GM03348 (cell line): ENCODE data around the gene OR7A10.

Experiments used
- DNase-seq: peaks from one replicate; pipeline ENCODE4 v3.0.0; 2012; ENCODE audit warnings: low spot score

OR7A10 gene

GRCh38 chr19:14848822-14849221 lies at the start of gene OR7A10:
Gene OR7A10, minus strand, starts transcription at chr19:14848922. Its CDS starts 7,045 bp downstream, at chr19:14841877.
- DNase-seq: no peak

DNA sequence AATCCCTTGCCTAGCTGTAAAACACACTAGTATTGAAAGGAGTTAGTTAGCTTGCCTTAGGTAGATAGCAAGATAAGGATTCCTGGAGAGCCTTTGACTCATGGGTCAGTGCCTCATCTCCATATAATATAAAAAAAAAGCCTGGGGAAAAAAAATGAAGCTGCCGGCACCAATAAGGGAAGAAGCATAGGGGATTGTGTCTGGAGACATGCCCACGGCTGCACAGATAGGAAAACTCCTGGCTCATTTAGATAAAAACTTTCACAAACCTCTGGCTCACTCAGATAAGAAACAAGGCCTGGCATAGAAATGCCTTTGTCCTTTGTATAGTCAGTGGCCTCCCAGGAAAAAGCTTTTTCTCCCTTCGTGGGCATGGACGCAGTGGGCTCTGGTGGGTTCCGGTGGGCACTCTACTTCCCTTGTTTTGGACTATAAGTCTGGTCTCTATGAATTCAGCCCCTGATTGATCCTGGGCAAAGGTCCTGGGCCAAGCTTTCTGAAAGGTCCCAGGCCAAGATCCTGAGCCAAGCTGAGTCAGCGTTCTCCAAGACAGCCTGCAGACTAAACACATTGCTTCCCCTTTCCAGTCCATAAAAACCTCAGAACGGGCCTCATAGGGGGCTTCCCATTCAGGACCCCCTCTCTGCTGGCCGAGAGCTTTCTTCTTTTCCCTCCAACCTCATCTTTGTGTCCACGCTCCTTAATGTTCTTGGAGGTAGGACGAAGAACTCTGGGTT lies 42.1 kb upstream of the OR7A10 start:
- DNase-seq: no peak

DNA sequence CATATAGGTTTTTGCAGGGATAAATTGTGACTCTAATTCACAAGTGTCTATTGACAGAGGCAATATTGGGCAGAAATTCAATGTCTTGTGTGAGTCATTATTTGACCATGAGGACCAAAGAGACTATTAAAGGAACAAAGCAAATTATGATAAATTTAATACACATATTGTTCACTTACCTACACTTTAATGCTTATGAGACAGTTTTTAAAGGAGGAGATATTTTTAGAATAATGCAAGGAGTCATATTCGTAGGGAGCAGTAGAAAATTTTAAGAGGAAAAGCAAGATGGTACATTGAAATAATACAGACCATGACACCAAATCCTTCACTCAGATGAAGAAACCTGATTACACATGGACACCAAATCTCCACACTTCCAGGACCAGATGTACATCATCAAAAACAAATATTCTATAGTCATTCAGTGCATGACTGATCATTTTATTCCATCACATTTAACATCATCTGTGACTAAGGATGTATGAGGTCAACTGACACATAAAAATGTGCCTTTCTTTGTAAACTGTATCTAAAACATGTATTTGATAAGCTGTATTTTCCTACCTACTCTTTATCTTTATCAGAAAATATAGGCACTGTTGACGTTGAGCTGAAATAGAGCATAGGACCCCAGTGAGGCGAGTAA lies 41.4 kb upstream of the OR7A10 start:
- no peak for DNase-seq

- no peak for DNase-seq
Measured at GRCh38 chr19:14886032-14886431, 37.3 kb upstream of the OR7A10 start, which contains the start of gene OR7A17. Gene OR7A17, minus strand, starts transcription at chr19:14886132. Its CDS starts 4,777 bp downstream, at chr19:14881355.

DNA sequence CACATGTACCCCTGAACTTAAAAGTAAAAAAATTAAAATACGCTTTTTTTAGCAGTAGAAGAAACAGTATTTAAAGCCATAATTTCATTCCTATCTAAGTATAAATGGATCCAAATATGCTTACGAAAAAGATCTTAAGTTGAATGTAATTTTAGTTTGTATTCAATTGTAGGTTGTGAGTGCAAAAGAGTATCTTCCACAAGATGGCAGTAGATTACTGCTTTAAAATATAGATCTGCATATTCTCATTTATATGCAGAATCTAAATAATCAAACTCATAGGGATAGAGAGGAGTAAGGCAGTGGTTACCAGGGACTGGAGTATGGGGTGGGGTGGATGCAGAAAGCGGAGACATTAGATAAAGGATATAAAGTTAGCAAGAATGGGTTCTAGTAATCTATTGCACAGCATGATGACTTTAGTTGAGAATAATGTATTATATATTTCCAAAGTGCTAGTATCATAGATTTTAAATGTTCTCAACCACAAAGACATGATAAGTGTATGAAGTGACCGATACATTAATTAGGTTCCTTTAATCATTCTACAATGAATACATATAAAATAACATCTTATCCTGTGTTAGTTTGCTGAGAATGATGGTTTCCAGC lies 23.0 kb upstream of the OR7A10 start:
- peak; percentile 51 for DNase-seq

- no peak for DNase-seq
Measured at GRCh38 chr19:14868497-14868896, 19.8 kb upstream of the OR7A10 start.

GRCh38 chr19:14843578-14843977 lies 5.1 kb downstream of the OR7A10 start:
- DNase-seq: no peak

- DNase-seq: no peak
Measured at GRCh38 chr19:14843169-14843568, 5.6 kb downstream of the OR7A10 start.

- DNase-seq: no peak
Measured at GRCh38 chr19:14840206-14840605, 8.5 kb downstream of the OR7A10 start.

- DNase-seq: no peak
Measured at GRCh38 chr19:14837391-14837790, 11.3 kb downstream of the OR7A10 start.

- DNase-seq: no peak
Measured at GRCh38 chr19:14835011-14835410, 13.7 kb downstream of the OR7A10 start, which contains the start of the genes OR7A5 and OR7C1. Gene OR7A5, minus strand, starts transcription at chr19:14835185. Its CDS starts 6,944 bp downstream, at chr19:14828241. Gene OR7C1, minus strand, starts transcription at chr19:14835185. Its CDS starts 35,049 bp downstream, at chr19:14800136.

- no peak for DNase-seq
Measured at GRCh38 chr19:14830702-14831101, 18.0 kb downstream of the OR7A10 start.

- no peak for DNase-seq
Measured at GRCh38 chr19:14826006-14826405, 22.7 kb downstream of the OR7A10 start.

- no peak for DNase-seq
Measured at GRCh38 chr19:14821937-14822336, 26.8 kb downstream of the OR7A10 start.

DNA sequence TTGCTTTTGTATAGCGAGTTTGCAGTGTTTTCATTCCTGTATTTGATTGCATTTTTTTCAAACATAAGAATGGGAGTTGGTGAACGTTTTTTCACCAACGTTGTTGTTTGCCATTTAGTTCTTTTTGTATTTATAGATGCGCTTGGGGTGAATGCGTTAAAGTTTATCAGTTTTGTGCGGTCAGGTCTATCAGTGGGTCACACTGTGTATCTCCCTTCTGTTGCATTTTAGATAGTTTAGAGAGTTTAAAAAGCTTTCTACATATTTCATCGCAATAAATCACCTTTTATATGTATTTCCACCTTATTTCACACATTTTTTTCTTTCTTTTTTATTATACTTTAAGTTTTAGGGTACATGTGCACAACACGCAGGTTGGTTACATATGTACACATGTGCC lies 30.1 kb downstream of the OR7A10 start:
- no peak for DNase-seq

DNA sequence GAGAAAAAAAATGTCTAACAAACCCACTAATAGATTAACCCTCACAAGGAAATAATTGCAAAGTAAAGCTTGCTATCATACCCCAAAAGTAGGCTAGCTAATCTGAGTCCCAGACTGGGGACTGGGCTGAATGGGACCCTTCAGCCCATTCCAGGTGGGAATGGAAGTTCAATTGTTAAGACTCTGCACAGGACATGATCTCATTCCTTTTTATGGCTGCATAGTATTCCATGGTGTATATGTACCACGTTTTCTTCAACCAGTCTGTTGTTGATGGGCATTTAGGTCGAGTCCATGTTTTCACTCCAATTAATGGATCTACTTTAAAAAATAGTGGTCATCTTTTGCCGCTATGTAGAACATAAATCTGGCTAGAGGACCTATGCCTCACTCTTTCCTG lies 31.7 kb downstream of the OR7A10 start:
- no peak for DNase-seq

DNA sequence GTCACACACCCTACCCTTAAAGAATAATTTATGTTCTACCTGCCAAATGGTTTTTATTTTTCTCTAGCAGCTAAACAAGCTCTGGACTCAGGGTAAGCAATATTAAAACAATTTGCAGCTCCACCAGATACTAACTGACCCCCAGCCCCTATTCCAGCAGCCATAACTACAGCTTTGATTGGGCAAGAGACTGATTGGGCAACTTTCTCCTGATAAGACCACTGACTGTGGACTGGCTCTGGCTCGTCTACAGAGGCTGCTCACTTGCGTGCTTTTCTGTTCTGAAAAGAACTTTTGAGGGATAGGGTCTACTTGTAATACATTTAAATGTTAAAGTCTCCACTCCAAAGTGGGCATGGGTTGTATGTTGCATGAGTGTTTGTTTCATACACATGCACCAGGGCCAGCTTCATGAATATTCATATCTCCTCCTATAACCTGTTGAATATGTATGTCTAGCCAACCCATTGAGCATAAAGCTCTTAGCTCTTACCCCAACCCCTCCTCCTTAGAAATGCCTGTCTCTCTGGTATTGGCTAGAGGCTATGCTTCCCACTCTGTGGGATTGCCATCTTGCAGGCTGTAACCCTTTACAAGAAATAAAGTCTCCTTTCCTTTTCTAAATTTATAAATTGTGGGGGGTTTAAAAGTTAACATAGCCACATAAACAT lies 33.6 kb downstream of the OR7A10 start:
- no peak for DNase-seq

GRCh38 chr19:14809272-14810057 lies 39.3 kb downstream of the OR7A10 start:
- no peak for DNase-seq

- DNase-seq: no peak
Measured at GRCh38 chr19:14804765-14805164, 44.0 kb downstream of the OR7A10 start.

DNA sequence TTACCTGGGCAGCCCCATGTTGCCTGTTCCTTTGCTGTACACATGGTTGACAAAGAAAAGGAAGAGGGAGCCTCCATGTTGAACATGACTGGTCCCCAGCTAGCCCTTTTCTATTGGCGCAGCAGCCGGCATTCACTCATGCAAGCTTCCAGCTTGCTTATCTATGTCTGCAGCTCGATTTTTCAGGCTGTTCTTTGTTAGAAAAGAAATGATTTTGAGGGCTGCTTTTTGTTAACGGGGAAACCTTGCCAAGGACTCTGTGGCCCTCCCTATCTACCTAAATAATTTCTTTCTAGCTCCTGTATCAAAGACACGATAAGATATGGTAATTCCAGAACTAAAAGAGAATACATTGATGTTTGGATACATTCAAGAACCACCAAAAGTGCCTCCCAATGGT lies 50.0 kb downstream of the OR7A10 start:
- DNase-seq: no peak

- no peak for DNase-seq
Measured at GRCh38 chr19:14796021-14796420, 52.7 kb downstream of the OR7A10 start.
